Epithelial cell of esophagus (primary cell): ENCODE data around the gene ZNF536.

Experiments
- DNase-seq: peaks from one replicate; pipeline ENCODE4 v3.0.0; 2010; ENCODE audit warnings: low read depth
- H3K4me3 ChIP-seq: 2 replicates; pipeline ENCODE4 v1.5.1; 2011; ENCODE audit warnings: mild to moderate bottlenecking, low read length, control low read depth
- TF ChIP-seq, protein P1 (sequence below): IDR thresholded peaks from 2 replicates; pipeline ENCODE4 v1.5.1; 2011; ENCODE audit warnings: low read depth, mild to moderate bottlenecking, low read length, control low read depth, inconsistent platforms; ENCODE audit not compliant: insufficient read depth; ENCODE audit errors: missing control alignments

ZNF536 gene

GRCh38 chr19:30552593-30552992, 180.4 kb downstream of the ZNF536 start:
- TF ChIP-seq, protein P1, sequence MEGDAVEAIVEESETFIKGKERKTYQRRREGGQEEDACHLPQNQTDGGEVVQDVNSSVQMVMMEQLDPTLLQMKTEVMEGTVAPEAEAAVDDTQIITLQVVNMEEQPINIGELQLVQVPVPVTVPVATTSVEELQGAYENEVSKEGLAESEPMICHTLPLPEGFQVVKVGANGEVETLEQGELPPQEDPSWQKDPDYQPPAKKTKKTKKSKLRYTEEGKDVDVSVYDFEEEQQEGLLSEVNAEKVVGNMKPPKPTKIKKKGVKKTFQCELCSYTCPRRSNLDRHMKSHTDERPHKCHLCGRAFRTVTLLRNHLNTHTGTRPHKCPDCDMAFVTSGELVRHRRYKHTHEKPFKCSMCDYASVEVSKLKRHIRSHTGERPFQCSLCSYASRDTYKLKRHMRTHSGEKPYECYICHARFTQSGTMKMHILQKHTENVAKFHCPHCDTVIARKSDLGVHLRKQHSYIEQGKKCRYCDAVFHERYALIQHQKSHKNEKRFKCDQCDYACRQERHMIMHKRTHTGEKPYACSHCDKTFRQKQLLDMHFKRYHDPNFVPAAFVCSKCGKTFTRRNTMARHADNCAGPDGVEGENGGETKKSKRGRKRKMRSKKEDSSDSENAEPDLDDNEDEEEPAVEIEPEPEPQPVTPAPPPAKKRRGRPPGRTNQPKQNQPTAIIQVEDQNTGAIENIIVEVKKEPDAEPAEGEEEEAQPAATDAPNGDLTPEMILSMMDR: no peak
- H3K4me3 ChIP-seq: no peak overlapping the region
- DNase-seq: no peak

GRCh38 chr19:30555075-30555790, 183.0 kb downstream of the ZNF536 start:
- H3K4me3 ChIP-seq: no peak overlapping the region
- no peak for DNase-seq
- TF ChIP-seq, protein P1: no peak

GRCh38 chr19:30555791-30556110, 183.6 kb downstream of the ZNF536 start:
- no peak for DNase-seq
- no peak overlapping the region for H3K4me3 ChIP-seq
- TF ChIP-seq, protein P1: no peak

GRCh38 chr19:30556230-30556711, 184.1 kb downstream of the ZNF536 start:
- TF ChIP-seq, protein P1: no peak
- H3K4me3 ChIP-seq: no peak overlapping the region
- DNase-seq: no peak

DNA sequence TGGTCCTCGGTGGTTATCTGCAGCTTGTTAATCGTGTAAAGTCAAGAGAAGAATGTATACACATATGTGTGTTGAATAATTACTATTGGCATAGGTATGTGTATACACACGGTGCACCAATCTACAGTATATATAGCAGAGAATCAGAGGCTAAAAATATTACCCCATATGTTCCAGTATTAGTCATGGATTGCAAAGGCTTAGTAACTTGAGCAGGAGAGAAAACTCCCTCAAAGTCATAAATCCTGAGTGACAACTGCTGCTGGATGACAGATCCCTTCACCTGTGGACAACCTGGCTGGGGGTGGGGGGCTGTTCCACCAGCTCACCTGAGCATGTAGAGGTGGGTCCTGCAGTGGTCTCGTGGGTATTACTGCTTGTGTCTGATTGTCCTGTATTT, 185.0 kb downstream of the ZNF536 start:
- DNase-seq: peak; percentile 4
- TF ChIP-seq, protein P1: no peak
- H3K4me3 ChIP-seq: no peak overlapping the region

DNA sequence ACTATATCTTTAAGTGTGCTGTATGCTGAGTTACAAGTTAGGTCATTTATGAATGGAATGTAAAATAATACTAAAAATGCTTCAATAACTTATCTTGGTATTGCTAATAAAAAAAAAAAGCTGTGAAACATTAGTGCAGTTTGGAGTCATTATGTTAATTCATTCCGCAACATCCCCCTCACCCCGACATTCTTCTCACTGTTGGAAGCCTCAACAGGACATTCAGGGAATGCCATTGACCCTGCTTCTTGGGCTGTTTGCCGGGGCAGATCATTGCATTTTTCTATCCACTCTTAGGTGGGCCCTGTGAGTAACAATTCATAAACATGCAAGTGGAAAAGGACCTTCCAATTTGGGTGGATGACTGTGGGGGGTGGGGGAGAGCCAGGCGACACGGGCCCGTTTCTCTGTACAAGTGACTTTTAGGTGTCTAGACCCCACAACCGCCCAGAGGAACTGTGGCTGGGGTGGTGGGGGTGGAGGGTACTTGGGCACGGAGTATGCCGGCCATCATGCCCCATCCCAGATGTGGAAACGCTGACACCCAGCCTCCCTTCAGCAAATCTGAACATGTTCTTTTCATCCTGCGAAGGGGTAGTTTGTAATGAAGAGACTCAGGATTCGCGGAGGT, 185.9 kb downstream of the ZNF536 start:
- TF ChIP-seq, protein P1: no peak
- no peak for DNase-seq
- H3K4me3 ChIP-seq: no peak overlapping the region
